CD14-positive monocyte (primary cell): ENCODE measurements around the gene CALB2. TPM values are rescaled to one million over a fixed set of nuclear protein-coding genes. Genes with fewer than 3 reads are reported as not detected.

ENCODE experiments used
- DNase-seq, 3 donors: peaks; one replicate each; pipeline ENCODE4 v3.0.0-alpha.2; 2011 to 2022
- H2AFZ ChIP-seq: 2 replicates; pipeline ENCODE4 v1.6.0; 2012; ENCODE audit warnings: mild to moderate bottlenecking, low read depth, low read length, inconsistent platforms; ENCODE audit not compliant: insufficient read depth, poor library complexity, severe bottlenecking
- H3K27ac ChIP-seq, 2 donors: 1 replicate in 1 of 2; 2 replicates in 1 of 2; pipeline ENCODE4 v1.5.1; 2012 to 2013; ENCODE audit warnings: low read length in 2 of 2, control low read depth in 1 of 2, inconsistent platforms in 1 of 2, low read depth in 1 of 2, mild to moderate bottlenecking in 1 of 2
- H3K27me3 ChIP-seq, 2 donors: one replicate each; pipeline versions ENCODE4 v1.6.0 to v1.6.1; 2011 to 2013; ENCODE audit warnings: low read length in 2 of 2; ENCODE audit not compliant: control insufficient read depth in 2 of 2, insufficient read depth in 2 of 2
- H3K36me3 ChIP-seq, 2 donors: replicated peaks in 1 of 2; 1 replicate in 1 of 2; 2 replicates in 1 of 2; pipeline versions ENCODE4 v1.5.1 to v1.6.1; 2012 to 2013; ENCODE audit warnings: low read length in 2 of 2, control low read depth in 1 of 2, inconsistent platforms in 1 of 2, mild to moderate bottlenecking in 1 of 2; ENCODE audit not compliant: insufficient read depth in 2 of 2, control insufficient read depth in 1 of 2
- H3K4me1 ChIP-seq, 2 donors: 1 replicate in 1 of 2; 2 replicates in 1 of 2; pipeline versions ENCODE4 v1.5.1 to v1.6.1; 2012 to 2013; ENCODE audit warnings: low read length in 2 of 2, control low read depth in 1 of 2, inconsistent platforms in 1 of 2, mild to moderate bottlenecking in 1 of 2, moderate library complexity in 1 of 2; ENCODE audit not compliant: insufficient read depth in 2 of 2, control insufficient read depth in 1 of 2
- H3K4me2 ChIP-seq: replicated peaks from 2 replicates; pipeline ENCODE3; 2012; ENCODE audit warnings: low read length, moderate library complexity, mild to moderate bottlenecking; ENCODE audit not compliant: poor library complexity, severe bottlenecking; ENCODE audit errors: extremely low read depth
- H3K4me3 ChIP-seq, 3 experiments: fragments of 200-600 bp in 1 of 3; sonication (generic) in 1 of 3; replicated peaks in 1 of 3; 1 replicate in 2 of 3; 2 replicates in 1 of 3; pipeline ENCODE4 v1.5.1; 2011 to 2013; ENCODE audit warnings: low read length in 3 of 3, mild to moderate bottlenecking in 3 of 3, control low read depth in 2 of 3, low read depth in 2 of 3, inconsistent platforms in 1 of 3, moderate library complexity in 1 of 3
- H3K79me2 ChIP-seq: 2 replicates; pipeline ENCODE4 v1.6.0; 2012; ENCODE audit warnings: mild to moderate bottlenecking, control low read depth, inconsistent platforms, low read length, moderate library complexity; ENCODE audit not compliant: insufficient read depth
- H3K9ac ChIP-seq: 2 replicates; pipeline ENCODE4 v1.6.0; 2017; ENCODE audit warnings: low read length, mild to moderate bottlenecking; ENCODE audit not compliant: insufficient read depth, poor library complexity, severe bottlenecking
- H3K9me3 ChIP-seq, 2 donors: replicated peaks in 1 of 2; 1 replicate in 1 of 2; 2 replicates in 1 of 2; pipeline versions ENCODE4 v1.5.1 to v1.6.1; 2012 to 2013; ENCODE audit warnings: low read length in 2 of 2, control low read depth in 1 of 2; ENCODE audit not compliant: control insufficient read depth in 1 of 2, insufficient read depth in 1 of 2
- H4K20me1 ChIP-seq: 2 replicates; pipeline ENCODE4 v1.6.0; 2012; ENCODE audit warnings: mild to moderate bottlenecking, low read length, control low read depth, moderate library complexity; ENCODE audit not compliant: insufficient read depth
- H3K27ac Mint-ChIP-seq, 7 donors: one replicate each; pipeline ENCODE4 v1.8.0; 2020; ENCODE audit warnings: mild to moderate bottlenecking in 7 of 7, mixed read lengths in 7 of 7, moderate library complexity in 6 of 7, inconsistent platforms in 2 of 7
- H3K27me3 Mint-ChIP-seq, 3 donors: one replicate each; pipeline ENCODE4 v1.8.0; 2021 to 2022; ENCODE audit warnings: low read depth in 3 of 3, mild to moderate bottlenecking in 3 of 3, mixed read lengths in 3 of 3, moderate library complexity in 3 of 3, inconsistent platforms in 1 of 3
- H3K36me3 Mint-ChIP-seq, 2 donors: one replicate each; pipeline ENCODE4 v1.8.0; 2020; ENCODE audit warnings: mixed read lengths in 2 of 2, inconsistent platforms in 1 of 2, mild to moderate bottlenecking in 1 of 2
- H3K4me1 Mint-ChIP-seq: one replicate; pipeline ENCODE4 v1.8.0; 2020; ENCODE audit warnings: mild to moderate bottlenecking, mixed read lengths
- H3K4me3 Mint-ChIP-seq, 2 donors: one replicate each; pipeline ENCODE4 v1.8.0; 2020; ENCODE audit warnings: mild to moderate bottlenecking in 2 of 2, mixed read lengths in 2 of 2, moderate library complexity in 1 of 2
- H3K9me3 Mint-ChIP-seq, 7 donors: one replicate each; pipeline ENCODE4 v1.8.0; 2020 to 2022; ENCODE audit warnings: mixed read lengths in 7 of 7, mild to moderate bottlenecking in 6 of 7, moderate library complexity in 6 of 7, inconsistent platforms in 2 of 7
- CTCF ChIP-seq: fragments of 200-600 bp; IDR thresholded peaks from one replicate; pipeline ENCODE4 v1.8.0; 2022; ENCODE audit warnings: antibody characterized with exemption, mild to moderate bottlenecking
- WGBS: methylation state at CpG from one replicate; pipeline ENCODE4 v1.1.5; 2013; ENCODE audit warnings: missing lambda C conversion rate; ENCODE audit not compliant: insufficient coverage; 5-methylcytosine and 5-hydroxymethylcytosine counted together
- intact Hi-C, 2 donors: fragments of 100-400 bp; cut with micrococcal nuclease; formaldehyde crosslinking; loops; one replicate each; pipeline versions ENCODE4 v1.15.0 to v1.15.1; 2023
- polyA plus RNA-seq, 3 donors: library from polyadenylated mRNA; depleted of rRNA in 1 of 3; unstranded in 2 of 3; stranded (reverse) in 1 of 3; fragments of 300-500 nt in 2 of 3; fragments of >200 nt in 1 of 3; fragmentation: Illumina TruSeq in 2 of 3; gene quantifications; 1 replicate in 2 of 3; 2 replicates in 1 of 3; pipeline ENCODE4 v1.2.3, GENCODE V29; 2012 to 2021

Gene CALB2
- polyA plus RNA-seq, 3 donors = not detected

- no peak for TF ChIP-seq CTCF
- Histone ChIP-seq H3K36me3 (no peaks in the 10 kb centered on the region), H3K9me3 (no peaks in the 10 kb centered on the region), H3K4me1 (no peaks in the 10 kb centered on the region), H3K27me3 (no peaks in the 10 kb centered on the region), H4K20me1 (no peaks in the 10 kb centered on the region), H3K4me3 (no peak overlapping the region), H2AFZ (no peak overlapping the region), H3K27ac (no peak overlapping the region), H3K79me2 (no peaks in the 10 kb centered on the region), H3K9ac (no peak overlapping the region), H3K4me2 (no peak overlapping the region)
- WGBS = 38% methylated on average over 2 of the region's 3 CpGs
- Mint-ChIP-seq H3K27me3 (peaks cover 3 to 7% (median 6%) of the 10 kb centered on the region in 3 donors), H3K4me1 (no peaks in the 10 kb centered on the region), H3K4me3 (no peak overlapping the region), H3K27ac (no peak overlapping the region), H3K9me3 (no peaks in the 10 kb centered on the region), H3K36me3 (no peaks in the 10 kb centered on the region)
- intact Hi-C loops = no loop called here
- no peak for DNase-seq
These were observed 43.3 kb upstream of the CALB2 start for GRCh38 chr16:71315269-71315668.

- Histone ChIP-seq H3K27ac (no peak overlapping the region), H3K4me2 (no peak overlapping the region), H3K27me3 (no peaks in the 10 kb centered on the region), H3K36me3 (no peaks in the 10 kb centered on the region), H3K9me3 (no peaks in the 10 kb centered on the region), H4K20me1 (no peaks in the 10 kb centered on the region), H3K79me2 (no peaks in the 10 kb centered on the region), H3K4me3 (no peak overlapping the region), H3K4me1 (no peaks in the 10 kb centered on the region), H2AFZ (no peak overlapping the region), H3K9ac (no peak overlapping the region)
- WGBS = 82% methylated on average over 3 of the region's 4 CpGs
- intact Hi-C loops = no loop called here
- DNase-seq = no peak
- H3K4me3 Mint-ChIP-seq = no peak overlapping the region
- no peaks in the 10 kb centered on the region for H3K4me1 Mint-ChIP-seq
- no peak overlapping the region for H3K27ac Mint-ChIP-seq
- peaks cover 3 to 4% (median 3%) of the 10 kb centered on the region in 3 donors for H3K27me3 Mint-ChIP-seq
- TF ChIP-seq CTCF = no peak
- peaks cover 0 to 2% (median 0%) of the 10 kb centered on the region in 7 donors for H3K9me3 Mint-ChIP-seq
- no peaks in the 10 kb centered on the region for H3K36me3 Mint-ChIP-seq
These were observed 38.5 kb upstream of the CALB2 start for GRCh38 chr16:71319999-71320398.
